ENCODE measurements around the gene BCAS1.

- TF ChIP-seq, protein P1, sequence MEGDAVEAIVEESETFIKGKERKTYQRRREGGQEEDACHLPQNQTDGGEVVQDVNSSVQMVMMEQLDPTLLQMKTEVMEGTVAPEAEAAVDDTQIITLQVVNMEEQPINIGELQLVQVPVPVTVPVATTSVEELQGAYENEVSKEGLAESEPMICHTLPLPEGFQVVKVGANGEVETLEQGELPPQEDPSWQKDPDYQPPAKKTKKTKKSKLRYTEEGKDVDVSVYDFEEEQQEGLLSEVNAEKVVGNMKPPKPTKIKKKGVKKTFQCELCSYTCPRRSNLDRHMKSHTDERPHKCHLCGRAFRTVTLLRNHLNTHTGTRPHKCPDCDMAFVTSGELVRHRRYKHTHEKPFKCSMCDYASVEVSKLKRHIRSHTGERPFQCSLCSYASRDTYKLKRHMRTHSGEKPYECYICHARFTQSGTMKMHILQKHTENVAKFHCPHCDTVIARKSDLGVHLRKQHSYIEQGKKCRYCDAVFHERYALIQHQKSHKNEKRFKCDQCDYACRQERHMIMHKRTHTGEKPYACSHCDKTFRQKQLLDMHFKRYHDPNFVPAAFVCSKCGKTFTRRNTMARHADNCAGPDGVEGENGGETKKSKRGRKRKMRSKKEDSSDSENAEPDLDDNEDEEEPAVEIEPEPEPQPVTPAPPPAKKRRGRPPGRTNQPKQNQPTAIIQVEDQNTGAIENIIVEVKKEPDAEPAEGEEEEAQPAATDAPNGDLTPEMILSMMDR (conservative IDR thresholded peaks at IDR 0.05; ENCODE audit: low read length) = no peak
- no peak for TF ChIP-seq EZH2phosphoT487 (IDR thresholded peaks at IDR 0.05; ENCODE audit: borderline replicate concordance, low read depth, low read length)
Measured at GRCh38 chr20:54105653-54106052, 35.3 kb upstream of the BCAS1 start.
